HepG2 (cell line): ENCODE measurements around the gene ECD. TPM values are rescaled to one million over a fixed set of nuclear protein-coding genes. Genes with fewer than 3 reads are reported as not detected.

Source experiments
- BHLHE40 ChIP-seq: IDR thresholded peaks from 2 replicates; pipeline ENCODE4 v1.6.1; 2011; ENCODE audit warnings: low read length, improper control_type of control experiment
- HIVEP1 ChIP-seq: sonication (generic); formaldehyde crosslinking; IDR thresholded peaks from 2 replicates; pipeline ENCODE4 v1.4.0; 2020; ENCODE audit warnings: mild to moderate bottlenecking, missing genetic modification reagents
- IKZF5 ChIP-seq: IDR thresholded peaks from 2 replicates; pipeline ENCODE4 v1.6.1; 2018; ENCODE audit warnings: missing genetic modification reagents, mild to moderate bottlenecking, missing compliant biosample characterization
- KAT2B ChIP-seq: fragments of 150-350 bp; IDR thresholded peaks from 2 replicates; pipeline ENCODE4 v1.6.1; 2014; ENCODE audit warnings: low read depth, low read length, borderline replicate concordance
- NPAS2 ChIP-seq: sonication (generic); formaldehyde crosslinking; IDR thresholded peaks from 2 replicates; pipeline ENCODE4 v1.8.0; 2022; ENCODE audit warnings: mild to moderate bottlenecking, missing genetic modification reagents, borderline replicate concordance
- PATZ1 ChIP-seq: sonication (generic); formaldehyde crosslinking; IDR thresholded peaks from 2 replicates; pipeline ENCODE4 v1.4.0; 2020; ENCODE audit warnings: missing genetic modification reagents
- RARA ChIP-seq: IDR thresholded peaks from 2 replicates; pipeline ENCODE4 v1.6.1; 2016; ENCODE audit warnings: missing genetic modification reagents, missing compliant biosample characterization
- RNF2 ChIP-seq: fragments of 450-650 bp; conservative IDR thresholded peaks from 2 replicates; pipeline ENCODE4 v1.6.1; 2016; ENCODE audit warnings: low read depth
- TCF7 ChIP-seq: sonication (generic); IDR thresholded peaks from 2 replicates; pipeline ENCODE4 v1.6.1; 2016; ENCODE audit warnings: antibody characterized with exemption, low read depth
- ZBTB34 ChIP-seq: sonication (generic); formaldehyde crosslinking; IDR thresholded peaks from 2 replicates; pipeline ENCODE4 v1.8.0; 2022; ENCODE audit warnings: mild to moderate bottlenecking, missing genetic modification reagents
- ZFP36 ChIP-seq: fragments of 150-350 bp; IDR thresholded peaks from 2 replicates; pipeline ENCODE4 v1.6.1; 2018; ENCODE audit warnings: borderline replicate concordance, low read length, low read depth; ENCODE audit not compliant: partially characterized antibody
- ZNF12 ChIP-seq: sonication (generic); formaldehyde crosslinking; IDR thresholded peaks from 2 replicates; pipeline ENCODE4 v1.5.0; 2020; ENCODE audit warnings: missing genetic modification reagents
- ZNF138 ChIP-seq: sonication (generic); formaldehyde crosslinking; IDR thresholded peaks from 2 replicates; pipeline ENCODE4 v1.5.0; 2020; ENCODE audit warnings: mild to moderate bottlenecking, low read depth, missing genetic modification reagents
- ZNF280B ChIP-seq: sonication (generic); formaldehyde crosslinking; IDR thresholded peaks from 2 replicates; pipeline ENCODE4 v1.5.0; 2020; ENCODE audit warnings: missing genetic modification reagents, mild to moderate bottlenecking, borderline replicate concordance
- ZNF282 ChIP-seq: fragments of 450-650 bp; IDR thresholded peaks from 2 replicates; pipeline ENCODE4 v1.6.1; 2018; ENCODE audit not compliant: partially characterized antibody
- ZNF382 ChIP-seq: sonication (generic); formaldehyde crosslinking; IDR thresholded peaks from 2 replicates; pipeline ENCODE4 v1.5.0; 2020; ENCODE audit warnings: missing genetic modification reagents, mild to moderate bottlenecking, borderline replicate concordance
- ZNF446 ChIP-seq: sonication (generic); formaldehyde crosslinking; IDR thresholded peaks from 2 replicates; pipeline ENCODE4 v1.5.0; 2020; ENCODE audit warnings: mild to moderate bottlenecking, missing genetic modification reagents
- ZNF567 ChIP-seq: sonication (generic); formaldehyde crosslinking; IDR thresholded peaks from 2 replicates; pipeline ENCODE4 v1.8.1; 2023; ENCODE audit warnings: mild to moderate bottlenecking, missing genetic modification reagents, borderline replicate concordance
- ZNF660 ChIP-seq: sonication (generic); formaldehyde crosslinking; IDR thresholded peaks from 2 replicates; pipeline ENCODE4 v1.5.1; 2020; ENCODE audit warnings: mild to moderate bottlenecking, low read depth, missing genetic modification reagents, borderline replicate concordance
- ZNF710 ChIP-seq: sonication (generic); formaldehyde crosslinking; IDR thresholded peaks from 2 replicates; pipeline ENCODE4 v1.5.0; 2020; ENCODE audit warnings: mild to moderate bottlenecking, missing genetic modification reagents, borderline replicate concordance
- ZNF777 ChIP-seq: sonication (generic); formaldehyde crosslinking; IDR thresholded peaks from 2 replicates; pipeline ENCODE4 v1.4.0; 2020; ENCODE audit warnings: missing genetic modification reagents
- ZNF891 ChIP-seq: sonication (generic); formaldehyde crosslinking; IDR thresholded peaks from 2 replicates; pipeline ENCODE4 v1.5.0; 2020; ENCODE audit warnings: mild to moderate bottlenecking, missing genetic modification reagents
- polyA plus RNA-seq, 8 experiments: library from polyadenylated mRNA; depleted of rRNA in 3 of 8; stranded (reverse) in 7 of 8; unstranded in 1 of 8; fragments of >200 nt; fragmentation: Illumina TruSeq in 4 of 8; extraction: Trizol in 4 of 8; gene quantifications; 2 replicates each; pipeline versions ENCODE4 v1.2.1 to v1.2.3, GENCODE V29; 2011 to 2016; ENCODE audit warnings: low read depth in 4 of 8, missing spikeins in 1 of 8, mixed read lengths in 1 of 8; ENCODE audit not compliant: insufficient read depth in 1 of 8
- total RNA-seq, 5 experiments: library from RNA; depleted of rRNA; stranded (reverse); fragments of >200 nt; fragmentation: Illumina TruSeq; extraction: Trizol; gene quantifications; 2 replicates each; pipeline ENCODE4 v1.2.3, GENCODE V29; 2016; ENCODE audit warnings: low read depth in 1 of 5

ECD gene
- total and polyA plus RNA-seq, 2 of the 13 experiments (the other 11 are each of a cell fraction or from before 2014, with no cell fraction given): 21.5 to 27.6 TPM

- TF ChIP-seq ZNF12 (CRISPR knock-in tag) (peak; percentile 50; the same call in 1 of the 2 replicates), NPAS2 (no peak), ZNF282 (no peak), ZBTB34 (CRISPR knock-in tag) (0 out of 2 replicates have a peak, but pooled peaks have one; percentile 70), TCF7 (no peak), ZFP36 (no peak), ZNF138 (CRISPR knock-in tag) (no peak), ZNF382 (CRISPR knock-in tag) (no peak), ZNF567 (no peak; the same call in 1 of the 2 replicates), IKZF5 (CRISPR knock-in tag) (0 out of 2 replicates have a peak, but pooled peaks have one; percentile 73), RNF2 (no peak), RARA (CRISPR knock-in tag) (peak; percentile 22; the same call in 1 of the 2 replicates), BHLHE40 (no peak), ZNF777 (CRISPR knock-in tag) (peak; percentile 37; the same call in 1 of the 2 replicates), ZNF446 (no peak), HIVEP1 (peak; percentile 77; the same call in 1 of the 2 replicates), KAT2B (no peak), ZNF280B (CRISPR knock-in tag) (peak; percentile 61; the same call in 1 of the 2 replicates), ZNF891 (CRISPR knock-in tag) (0 out of 2 replicates have a peak, but pooled peaks have one; percentile 36), PATZ1 (peak; percentile 92), ZNF710 (CRISPR knock-in tag) (no peak; the same call in 1 of the 2 replicates), ZNF660 (CRISPR knock-in tag) (no peak)
Measured at GRCh38 chr10:73167783-73168464, at the start of gene ECD, which contains the start of gene FAM149B1 (continued).
